T-helper 17 cell (primary cell): ENCODE measurements around the gene KIF25. TPM values are rescaled to one million over a fixed set of nuclear protein-coding genes. Genes with fewer than 3 reads are reported as not detected.

ENCODE experiments used
- ATAC-seq: fragments of 150-1000 bp; cut with Tn5 transposase; 2 replicates; pipeline ENCODE4 v1.10.0; 2021; ENCODE audit warnings: mild to moderate bottlenecking, moderate library complexity
- DNase-seq, 3 donors: peaks; one replicate each; pipeline versions ENCODE4 v3.0.0 to v3.0.0-alpha.2; 2020 to 2021
- H3K9me3 ChIP-seq: one replicate; pipeline ENCODE4 v1.7.0; 2013; ENCODE audit warnings: low read length, mild to moderate bottlenecking; ENCODE audit not compliant: control insufficient read depth, poor library complexity, severe bottlenecking
- H3K27ac Mint-ChIP-seq: one replicate; pipeline ENCODE4 v1.8.0; 2022; ENCODE audit warnings: mild to moderate bottlenecking, moderate library complexity, mixed read lengths
- H3K27me3 Mint-ChIP-seq: one replicate; pipeline ENCODE4 v1.8.0; 2022; ENCODE audit warnings: mixed read lengths
- H3K36me3 Mint-ChIP-seq: one replicate; pipeline ENCODE4 v1.8.0; 2022; ENCODE audit warnings: low read depth, mixed read lengths
- H3K4me1 Mint-ChIP-seq: one replicate; pipeline ENCODE4 v1.8.0; 2022; ENCODE audit warnings: mild to moderate bottlenecking, mixed read lengths
- H3K4me3 Mint-ChIP-seq: one replicate; pipeline ENCODE4 v1.8.0; 2022; ENCODE audit warnings: mild to moderate bottlenecking, moderate library complexity, mixed read lengths
- total RNA-seq, 4 donors: library from RNA in 2 of 4; stranded (reverse) in 2 of 4; gene quantifications; one replicate each; pipeline ENCODE4 v1.2.3 and lab custom pipeline; 2022 to 2026

The KIF25 gene, protein sequence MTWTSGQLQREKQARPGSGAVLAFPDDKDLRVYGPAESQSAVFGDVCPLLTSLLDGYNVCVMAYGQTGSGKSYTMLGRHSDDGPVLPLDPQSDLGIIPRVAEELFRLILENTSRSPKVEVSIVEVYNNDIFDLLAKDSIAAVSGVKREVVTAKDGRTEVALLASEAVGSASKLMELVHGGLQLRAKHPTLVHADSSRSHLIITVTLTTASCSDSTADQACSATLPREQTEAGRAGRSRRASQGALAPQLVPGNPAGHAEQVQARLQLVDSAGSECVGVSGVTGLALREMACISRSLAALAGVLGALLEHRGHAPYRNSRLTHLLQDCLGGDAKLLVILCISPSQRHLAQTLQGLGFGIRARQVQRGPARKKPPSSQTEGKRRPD
- total RNA-seq: not detected
- total RNA-seq (lab: John Stamatoyannopoulos, UW): 0 reads per million in 2 donors

DNA sequence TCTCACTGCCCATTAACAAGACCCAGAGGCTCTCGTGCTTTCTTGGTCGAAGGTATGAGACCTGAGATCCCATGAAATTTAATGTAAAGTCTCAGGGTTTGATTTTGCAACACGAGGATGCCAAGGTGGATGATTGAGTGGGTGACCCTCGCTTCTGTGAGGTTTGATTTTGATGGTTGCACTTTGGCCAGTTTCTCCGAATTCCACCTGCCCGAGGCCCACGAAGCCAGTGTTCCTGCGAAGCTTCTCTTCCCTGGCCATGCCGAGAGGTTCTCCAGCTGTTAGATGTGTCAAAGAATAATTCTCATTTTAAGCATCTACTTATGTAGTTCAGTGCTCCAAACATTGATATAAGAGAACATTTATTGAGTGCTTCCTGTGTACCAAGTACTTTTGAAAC, at the start of gene KIF25:
TSS of gene KIF25 (plus strand) at position 30 of the 400 bp plus-strand sequence. CDS start 31,915 bp downstream, outside the sequence.
- Mint-ChIP-seq H3K27ac (no peak within 1 kb of the TSS), H3K4me3 (peak within 1 kb of the TSS; percentile 76), H3K27me3 (peaks cover 11% of the 10 kb centered on the region), H3K4me1 (peaks cover 2% of the 10 kb centered on the region), H3K36me3 (peaks cover 2% of the 10 kb centered on the region)
- DNase-seq: no peak
- no peak for ATAC-seq
- no peaks in the 10 kb centered on the region for H3K9me3 ChIP-seq

DNA sequence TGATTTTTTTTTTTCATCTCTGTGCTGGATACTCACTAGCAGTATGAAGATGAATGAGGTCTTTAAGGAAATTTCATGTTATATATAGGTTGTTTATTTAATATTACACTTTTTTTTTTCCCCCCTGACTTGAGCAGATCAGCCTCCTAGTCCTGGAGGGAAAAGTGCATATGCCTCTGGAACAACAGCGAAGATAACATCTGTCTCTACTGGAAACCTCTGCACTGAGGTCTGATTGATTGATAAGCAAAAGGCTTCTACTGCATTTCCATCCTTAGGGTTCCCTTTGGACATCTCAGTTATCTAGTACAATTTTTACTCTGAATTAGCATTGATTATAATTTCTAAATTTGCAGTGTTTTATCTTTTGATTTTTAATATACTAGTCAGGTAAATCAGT, 49.8 kb upstream of the KIF25 start:
- Mint-ChIP-seq H3K27me3 (no peaks in the 10 kb centered on the region), H3K27ac (no peak overlapping the region), H3K4me3 (no peak overlapping the region), H3K4me1 (peaks cover 7% of the 10 kb centered on the region), H3K36me3 (peaks cover 27% of the 10 kb centered on the region)
- no peak for ATAC-seq
- H3K9me3 ChIP-seq: no peaks in the 10 kb centered on the region
- no peak for DNase-seq

DNA sequence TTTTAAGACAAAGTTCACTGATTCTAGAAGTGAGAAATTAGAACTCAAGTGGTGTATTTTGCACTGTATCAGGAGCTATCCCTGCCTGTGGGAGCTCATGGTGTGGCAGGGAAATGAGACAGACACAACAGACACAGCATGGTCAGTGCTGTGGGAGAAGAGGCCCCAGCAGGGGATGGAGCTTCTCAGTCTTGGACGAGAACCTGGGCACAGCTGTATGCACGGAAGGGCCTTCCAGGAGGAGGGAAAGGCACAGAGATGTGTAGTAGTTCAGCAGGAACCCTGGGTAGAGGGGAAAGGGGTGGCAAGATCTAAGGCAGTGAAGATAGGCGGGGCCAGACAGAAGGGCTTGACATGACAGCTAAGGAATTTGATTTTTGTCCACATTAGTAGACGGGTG, 48.8 kb upstream of the KIF25 start:
- no peak for ATAC-seq
- H3K9me3 ChIP-seq: no peaks in the 10 kb centered on the region
- Mint-ChIP-seq H3K27me3 (no peaks in the 10 kb centered on the region), H3K4me3 (no peak overlapping the region), H3K4me1 (peaks cover 7% of the 10 kb centered on the region), H3K27ac (peak overlapping the region; percentile 24), H3K36me3 (peaks cover 23% of the 10 kb centered on the region)
- DNase-seq: no peak

DNA sequence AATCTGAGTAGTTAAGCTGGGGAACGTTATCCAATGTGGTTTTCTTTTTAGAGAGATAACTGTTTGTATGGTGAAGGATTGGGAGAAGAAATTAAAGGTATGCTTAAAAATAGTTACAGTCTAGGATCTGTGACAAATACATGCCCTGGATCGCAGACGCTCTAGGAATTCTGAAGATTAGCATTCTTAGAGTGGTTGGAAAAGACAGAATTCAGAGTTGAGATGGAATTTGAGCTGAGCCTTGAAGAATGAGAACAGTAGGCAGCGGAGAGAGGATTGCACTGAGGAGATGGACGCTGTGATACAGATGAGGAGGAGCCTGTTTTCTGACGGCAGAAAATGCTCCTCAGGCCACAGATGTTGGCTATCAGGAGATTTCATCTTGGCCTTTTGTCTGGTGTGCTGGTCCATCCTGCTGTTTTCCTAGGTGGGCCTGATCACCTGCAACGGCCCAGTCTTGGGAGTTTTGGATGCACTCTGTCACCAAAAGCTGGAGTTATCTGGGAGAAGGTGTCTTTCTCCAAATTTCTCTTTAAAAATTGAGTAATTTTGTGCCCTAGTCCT, 48.3 kb upstream of the KIF25 start:
- DNase-seq (no peak), ATAC-seq (no peak)
- peaks cover 23% of the 10 kb centered on the region for H3K36me3 Mint-ChIP-seq
- H3K9me3 ChIP-seq: no peaks in the 10 kb centered on the region
- no peak overlapping the region for H3K4me3 Mint-ChIP-seq
- H3K27me3 Mint-ChIP-seq: no peaks in the 10 kb centered on the region
- peaks cover 7% of the 10 kb centered on the region for H3K4me1 Mint-ChIP-seq
- H3K27ac Mint-ChIP-seq: peak overlapping the region; percentile 24

DNA sequence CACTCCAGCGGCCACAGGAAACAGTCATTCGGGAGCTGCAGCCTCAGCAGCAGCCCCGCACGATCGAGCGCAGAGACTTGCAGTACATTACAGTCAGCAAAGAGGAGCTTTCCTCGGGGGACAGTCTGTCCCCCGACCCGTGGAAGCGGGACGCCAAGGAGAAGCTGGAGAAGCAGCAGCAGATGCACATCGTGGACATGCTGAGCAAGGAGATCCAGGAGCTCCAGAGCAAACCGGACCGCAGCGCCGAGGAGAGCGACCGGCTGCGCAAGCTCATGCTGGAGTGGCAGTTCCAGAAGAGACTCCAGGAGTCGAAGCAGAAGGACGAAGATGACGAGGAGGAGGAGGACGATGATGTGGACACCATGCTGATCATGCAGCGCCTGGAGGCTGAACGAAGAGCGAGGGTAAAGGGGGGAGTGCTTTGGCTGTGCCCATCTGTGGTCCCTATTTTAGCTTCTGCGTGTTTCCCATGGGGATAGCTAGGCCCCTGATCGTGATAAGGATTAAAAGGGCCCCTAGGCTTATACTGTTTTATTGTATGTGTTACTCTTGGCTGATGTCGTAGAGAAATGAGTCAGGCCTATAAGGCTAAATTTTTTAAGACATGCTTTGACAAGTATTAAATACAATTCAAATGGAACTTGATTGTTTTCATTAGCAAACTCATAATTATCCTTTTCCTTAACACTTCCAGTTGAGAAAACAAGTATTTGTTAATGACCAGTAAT, 45.5 kb upstream of the KIF25 start:
- ATAC-seq: no peak
- no peak overlapping the region for H3K27ac Mint-ChIP-seq
- H3K4me3 Mint-ChIP-seq: no peak overlapping the region
- no peaks in the 10 kb centered on the region for H3K27me3 Mint-ChIP-seq
- H3K36me3 Mint-ChIP-seq: peaks cover 25% of the 10 kb centered on the region
- peaks cover 18% of the 10 kb centered on the region for H3K4me1 Mint-ChIP-seq
- no peaks in the 10 kb centered on the region for H3K9me3 ChIP-seq
- DNase-seq: no peak

DNA sequence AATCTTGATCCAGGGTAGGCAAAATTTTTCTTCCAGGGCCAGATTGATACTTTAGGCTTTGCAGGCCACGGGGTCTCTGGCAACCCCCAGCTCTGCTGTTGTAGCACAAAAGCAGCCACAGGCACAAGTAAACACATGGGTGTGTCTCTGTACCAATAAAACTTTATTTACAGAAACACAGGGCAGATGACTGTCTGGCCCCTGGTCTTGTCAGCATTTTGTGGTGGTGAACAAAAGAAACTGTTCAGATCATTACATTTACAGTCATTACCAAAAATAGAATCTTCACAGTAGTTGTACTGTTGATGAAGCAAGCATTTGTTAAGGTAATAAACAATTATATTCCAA, 45.0 kb upstream of the KIF25 start:
- no peak for ATAC-seq
- Mint-ChIP-seq H3K36me3 (peaks cover 25% of the 10 kb centered on the region), H3K27ac (no peak overlapping the region), H3K4me1 (peaks cover 19% of the 10 kb centered on the region), H3K4me3 (no peak overlapping the region), H3K27me3 (no peaks in the 10 kb centered on the region)
- H3K9me3 ChIP-seq: no peaks in the 10 kb centered on the region
- no peak for DNase-seq

DNA sequence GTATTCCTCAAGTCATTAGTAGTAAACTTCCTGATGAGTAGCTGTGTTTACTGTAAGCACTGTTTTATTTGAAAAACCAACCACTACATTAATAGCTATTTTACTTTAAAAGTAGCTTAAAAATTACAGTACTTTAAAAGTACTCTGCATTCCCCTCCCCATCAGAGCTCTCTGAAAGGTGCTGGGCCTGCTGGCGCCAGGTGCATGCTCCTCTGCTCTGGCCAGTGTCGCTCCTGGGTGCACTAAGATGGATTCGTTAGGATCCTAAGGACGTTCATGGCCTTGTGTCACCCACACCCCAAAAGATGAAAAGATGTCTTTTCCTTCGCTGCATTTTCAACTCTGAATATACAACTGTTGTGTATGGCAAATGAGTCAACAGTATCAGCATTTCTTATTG, 43.9 kb upstream of the KIF25 start:
- peaks cover 23% of the 10 kb centered on the region for H3K4me1 Mint-ChIP-seq
- DNase-seq: no peak
- no peaks in the 10 kb centered on the region for H3K9me3 ChIP-seq
- H3K27me3 Mint-ChIP-seq: no peaks in the 10 kb centered on the region
- H3K4me3 Mint-ChIP-seq: no peak overlapping the region
- H3K36me3 Mint-ChIP-seq: peaks cover 24% of the 10 kb centered on the region
- no peak for ATAC-seq
- peak overlapping the region; percentile 74 for H3K27ac Mint-ChIP-seq

DNA sequence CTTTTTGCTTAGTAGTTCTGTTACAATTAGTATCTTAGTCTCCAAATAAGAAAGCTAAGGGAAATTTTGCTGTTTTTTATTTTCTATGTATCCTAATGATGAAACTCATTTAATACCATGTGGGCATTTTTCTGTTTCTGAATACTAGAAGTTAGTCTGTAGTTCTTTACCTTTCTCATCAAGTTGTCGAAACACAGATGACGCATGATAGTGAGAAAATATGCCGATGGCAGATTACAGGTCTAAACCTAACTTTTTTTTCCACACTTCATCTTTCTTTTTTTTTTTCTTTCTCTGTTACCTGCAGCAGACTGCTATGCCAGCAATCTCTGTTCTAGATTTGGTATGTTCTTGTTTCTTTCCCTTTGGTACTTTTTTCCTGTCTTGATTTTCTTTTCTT, 43.3 kb upstream of the KIF25 start:
- Mint-ChIP-seq H3K36me3 (peaks cover 18% of the 10 kb centered on the region), H3K27me3 (no peaks in the 10 kb centered on the region), H3K4me1 (peaks cover 21% of the 10 kb centered on the region), H3K27ac (peak overlapping the region; percentile 74), H3K4me3 (no peak overlapping the region)
- H3K9me3 ChIP-seq: no peaks in the 10 kb centered on the region
- ATAC-seq (no peak), DNase-seq (no peak)

DNA sequence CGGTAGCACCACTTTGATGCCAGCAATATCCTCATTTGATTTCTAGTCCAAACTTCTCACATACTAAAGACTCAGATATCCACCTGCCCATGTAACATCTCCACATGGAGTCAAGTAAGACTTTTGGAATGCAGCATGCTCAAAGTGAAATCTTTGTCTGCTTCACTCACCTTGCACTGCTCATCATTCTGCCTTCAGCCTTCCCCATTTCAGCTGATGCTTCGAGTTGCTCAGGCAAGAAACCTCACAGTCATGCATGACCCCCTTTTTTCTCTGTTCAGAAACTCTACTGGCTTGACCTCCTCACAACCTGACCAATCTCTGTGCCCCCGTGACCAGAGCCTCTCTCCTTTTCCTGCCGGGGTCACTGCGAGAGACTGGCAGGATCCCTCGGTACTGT, 41.0 kb upstream of the KIF25 start:
- DNase-seq (no peak), ATAC-seq (no peak)
- no peak overlapping the region for H3K4me3 Mint-ChIP-seq
- no peaks in the 10 kb centered on the region for H3K9me3 ChIP-seq
- peaks cover 21% of the 10 kb centered on the region for H3K4me1 Mint-ChIP-seq
- no peaks in the 10 kb centered on the region for H3K27me3 Mint-ChIP-seq
- H3K36me3 Mint-ChIP-seq: peaks cover 12% of the 10 kb centered on the region
- H3K27ac Mint-ChIP-seq: no peak overlapping the region

DNA sequence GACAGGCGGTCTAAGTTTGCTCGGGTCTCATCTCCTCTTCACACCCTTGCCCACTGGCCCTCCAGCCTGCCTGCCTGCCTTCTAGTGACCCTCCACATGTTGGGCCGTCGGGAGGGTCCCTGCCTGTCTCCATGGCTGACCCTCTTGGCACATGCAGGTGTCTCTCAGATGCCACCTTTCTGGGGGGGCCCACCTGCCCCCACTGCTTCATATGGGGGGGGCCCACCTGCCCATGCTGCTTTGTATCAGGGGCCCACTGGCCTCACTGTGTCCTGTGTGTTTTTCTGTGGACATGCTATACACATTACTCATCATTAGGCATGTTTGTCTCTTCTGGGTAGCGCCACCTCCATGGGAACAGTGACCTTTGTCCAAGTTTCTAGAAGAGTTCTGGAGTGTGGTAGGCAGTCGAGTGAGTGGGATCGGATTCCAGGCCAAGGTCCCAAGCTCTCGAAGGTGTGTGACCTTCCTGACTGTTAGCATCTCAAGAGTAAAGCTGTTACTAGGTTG, 40.4 kb upstream of the KIF25 start:
- DNase-seq (no peak), ATAC-seq (no peak)
- Mint-ChIP-seq H3K4me1 (peaks cover 19% of the 10 kb centered on the region), H3K27me3 (no peaks in the 10 kb centered on the region), H3K4me3 (no peak overlapping the region), H3K36me3 (peaks cover 7% of the 10 kb centered on the region), H3K27ac (no peak overlapping the region)
- H3K9me3 ChIP-seq: no peaks in the 10 kb centered on the region

DNA sequence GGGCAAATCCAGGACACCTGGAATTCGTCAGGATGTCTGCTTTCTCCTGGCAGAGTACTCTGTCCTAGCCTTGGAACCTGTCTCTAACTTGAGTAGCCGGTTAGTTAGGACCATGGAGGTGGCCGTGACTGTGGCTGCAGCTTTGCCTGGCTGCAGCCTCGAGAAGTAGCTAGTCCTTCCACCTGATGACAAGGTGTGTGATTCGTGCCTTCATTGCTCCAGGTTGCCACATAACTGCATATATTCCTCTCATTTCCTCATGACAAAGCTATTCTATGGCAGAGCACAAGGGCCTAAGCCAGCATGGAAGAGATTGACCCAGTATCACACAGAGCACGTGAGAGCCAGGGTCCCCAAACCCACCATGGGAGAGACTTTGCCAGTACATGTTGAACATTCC, 39.8 kb upstream of the KIF25 start:
- peaks cover 10% of the 10 kb centered on the region for H3K36me3 Mint-ChIP-seq
- H3K4me3 Mint-ChIP-seq: no peak overlapping the region
- H3K9me3 ChIP-seq: no peaks in the 10 kb centered on the region
- no peak for ATAC-seq
- peaks cover 19% of the 10 kb centered on the region for H3K4me1 Mint-ChIP-seq
- no peak for DNase-seq
- H3K27me3 Mint-ChIP-seq: no peaks in the 10 kb centered on the region
- H3K27ac Mint-ChIP-seq: no peak overlapping the region

DNA sequence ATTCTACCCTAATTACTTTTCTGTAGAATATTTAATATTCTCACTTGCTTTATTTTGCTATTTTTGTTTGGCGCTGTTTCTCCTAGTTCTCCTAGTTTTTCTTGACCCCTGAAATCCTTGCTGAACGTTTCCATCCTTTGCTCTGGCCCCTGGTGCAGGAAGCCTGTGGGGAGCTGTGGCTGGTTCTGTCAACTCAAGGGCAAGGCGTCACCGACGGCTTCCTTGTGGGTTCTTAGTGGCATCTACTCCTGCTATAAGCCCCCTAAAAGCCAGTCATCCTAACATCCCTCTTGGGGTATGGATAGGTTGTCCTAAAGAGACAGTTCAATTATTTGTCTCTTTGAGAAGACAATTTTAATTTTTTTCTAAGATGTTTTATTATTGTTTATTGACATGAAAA, 36.9 kb upstream of the KIF25 start:
- H3K27ac Mint-ChIP-seq: no peak overlapping the region
- H3K9me3 ChIP-seq: no peaks in the 10 kb centered on the region
- H3K4me3 Mint-ChIP-seq: no peak overlapping the region
- peaks cover 13% of the 10 kb centered on the region for H3K36me3 Mint-ChIP-seq
- ATAC-seq: no peak
- no peak for DNase-seq
- H3K27me3 Mint-ChIP-seq: no peaks in the 10 kb centered on the region
- peaks cover 21% of the 10 kb centered on the region for H3K4me1 Mint-ChIP-seq

DNA sequence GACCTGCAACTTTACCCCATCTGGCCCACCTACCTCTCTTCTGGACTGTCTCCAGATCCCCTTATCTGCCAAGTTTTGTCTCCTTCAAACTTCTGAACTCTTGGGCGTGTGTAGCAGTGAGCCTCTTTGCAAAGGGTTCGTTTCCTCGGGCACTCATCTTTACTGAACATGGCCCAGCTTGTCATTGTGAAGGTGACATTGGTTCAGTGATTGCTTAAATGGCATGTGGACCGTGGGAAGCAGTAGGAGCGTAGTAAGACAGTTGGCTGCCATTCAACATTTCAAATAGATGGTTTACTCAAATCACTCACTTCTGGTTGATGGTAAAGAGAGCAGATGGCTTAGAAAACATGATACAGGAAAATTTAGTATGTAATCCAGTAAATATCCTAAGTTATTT, 34.8 kb upstream of the KIF25 start:
- no peak for DNase-seq
- no peaks in the 10 kb centered on the region for H3K27me3 Mint-ChIP-seq
- H3K36me3 Mint-ChIP-seq: peaks cover 19% of the 10 kb centered on the region
- no peak overlapping the region for H3K4me3 Mint-ChIP-seq
- ATAC-seq: no peak
- no peak overlapping the region for H3K27ac Mint-ChIP-seq
- peaks cover 20% of the 10 kb centered on the region for H3K4me1 Mint-ChIP-seq
- no peaks in the 10 kb centered on the region for H3K9me3 ChIP-seq
